SU-DHL-6 (cell line): ENCODE measurements around the gene ALG8.

Source experiments
- H2AFZ ChIP-seq: fragments of 200-600 bp; sonication (generic); 2 replicates; pipeline ENCODE4 v1.6.1; 2014; ENCODE audit warnings: low read depth, mild to moderate bottlenecking, moderate library complexity, mixed read lengths, antibody characterized with exemption, low read length; ENCODE audit not compliant: severe bottlenecking
- H3F3A ChIP-seq: fragments of 200-600 bp; shearing (Covaris generic); 2 replicates; pipeline ENCODE4 v1.6.0; 2016; ENCODE audit warnings: antibody characterized with exemption, mild to moderate bottlenecking; ENCODE audit not compliant: insufficient read depth
- H3K27ac ChIP-seq: fragments of 200-600 bp; sonication (generic); 2 replicates; pipeline ENCODE4 v1.5.1; 2016; ENCODE audit warnings: low read depth, mild to moderate bottlenecking, low read length, moderate library complexity, mixed read lengths
- H3K27me3 ChIP-seq: fragments of 200-600 bp; sonication (generic), shearing (Covaris generic); 2 replicates; pipeline ENCODE4 v1.6.0; 2014; ENCODE audit warnings: mild to moderate bottlenecking, low read length
- H3K36me3 ChIP-seq: fragments of 200-600 bp; sonication (generic); 2 replicates; pipeline ENCODE4 v1.6.1; 2014; ENCODE audit warnings: mild to moderate bottlenecking, low read length, mixed read lengths
- H3K4me2 ChIP-seq: fragments of 300-600, 200-600 bp; shearing (Covaris generic), sonication (generic); 2 replicates; pipeline ENCODE4 v1.6.0; 2014; ENCODE audit warnings: low read length, low read depth, mild to moderate bottlenecking; ENCODE audit not compliant: poor library complexity, severe bottlenecking
- H3K4me3 ChIP-seq: fragments of 200-600 bp; sonication (generic); 2 replicates; pipeline ENCODE4 v1.5.1; 2014; ENCODE audit warnings: antibody characterized with exemption, low read length, mild to moderate bottlenecking, mixed read lengths; ENCODE audit not compliant: insufficient read depth, poor library complexity, severe bottlenecking
- H3K79me2 ChIP-seq: fragments of 200-600 bp; sonication (generic); 2 replicates; pipeline ENCODE4 v1.6.1; 2014; ENCODE audit warnings: mild to moderate bottlenecking, low read length, moderate library complexity; ENCODE audit not compliant: insufficient read depth
- H3K9ac ChIP-seq: fragments of 200-600 bp; sonication (generic); 2 replicates; pipeline ENCODE4 v1.7.0; 2014; ENCODE audit warnings: mild to moderate bottlenecking, low read length
- H3K9me2 ChIP-seq: fragments of 200-600 bp; sonication (generic); replicated peaks from 2 replicates; pipeline ENCODE4 v1.6.1; 2014; ENCODE audit warnings: low read length; ENCODE audit not compliant: insufficient read depth
- H3K9me3 ChIP-seq: fragments of 200-600 bp; sonication (generic); 2 replicates; pipeline ENCODE4 v1.6.1; 2014; ENCODE audit warnings: low read length, mixed read lengths; ENCODE audit not compliant: insufficient read depth
- H4K20me1 ChIP-seq: fragments of 200-600 bp; sonication (generic); 2 replicates; pipeline ENCODE4 v1.6.1; 2014; ENCODE audit warnings: low read depth, mild to moderate bottlenecking, antibody characterized with exemption, low read length, moderate library complexity, mixed read lengths
- CTCF ChIP-seq: fragments of 200-600 bp; sonication (generic); IDR thresholded peaks from one replicate; pipeline ENCODE4 v1.5.1; 2017; ENCODE audit warnings: antibody characterized with exemption, mild to moderate bottlenecking, low read length, moderate library complexity; ENCODE audit not compliant: insufficient read depth, poor library complexity, severe bottlenecking
- EZH2phosphoT487 ChIP-seq: fragments of 200-600 bp; sonication (generic), shearing (Covaris generic); conservative IDR thresholded peaks from 2 replicates; pipeline ENCODE4 v1.6.1; 2018; ENCODE audit warnings: mild to moderate bottlenecking, antibody characterized with exemption, low read length, moderate library complexity, mixed read lengths

Gene ALG8

GRCh38 chr11:78139422-78140391 lies at the start of gene ALG8:
ALG8 (minus strand) TSS chr11:78139626; CDS start chr11:78139588, 38 bp downstream.
- H3K79me2 ChIP-seq: peaks cover 29% of the 10 kb centered on the region
- no peaks in the 10 kb centered on the region for H3K36me3 ChIP-seq
- peak within 1 kb of the TSS; percentile 79 for H3K9ac ChIP-seq
- no peaks in the 10 kb centered on the region for H3K27me3 ChIP-seq
- no peaks in the 10 kb centered on the region for H3K9me2 ChIP-seq
- no peaks in the 10 kb centered on the region for H3K9me3 ChIP-seq
- H3F3A ChIP-seq: no peaks in the 10 kb centered on the region
- H3K27ac ChIP-seq: peak within 1 kb of the TSS; percentile 63
- TF ChIP-seq CTCF: no peak
- TF ChIP-seq EZH2phosphoT487: no peak
- peak within 1 kb of the TSS; percentile 94 for H3K4me2 ChIP-seq
- H2AFZ ChIP-seq: peak within 1 kb of the TSS; percentile 75
- H4K20me1 ChIP-seq: no peaks in the 10 kb centered on the region
- peak within 1 kb of the TSS; percentile 97 for H3K4me3 ChIP-seq

- Histone ChIP-seq H3K27ac (no peak within 1 kb of the TSS), H3K79me2 (no peaks in the 10 kb centered on the region), H3F3A (no peaks in the 10 kb centered on the region), H3K9ac (peak within 1 kb of the TSS; percentile 82), H2AFZ (peak within 1 kb of the TSS; percentile 98), H3K4me3 (peak within 1 kb of the TSS; percentile 95), H3K36me3 (no peaks in the 10 kb centered on the region), H3K9me2 (no peaks in the 10 kb centered on the region), H3K4me2 (peak within 1 kb of the TSS; percentile 78), H4K20me1 (no peaks in the 10 kb centered on the region), H3K9me3 (no peaks in the 10 kb centered on the region), H3K27me3 (no peaks in the 10 kb centered on the region)
- TF ChIP-seq EZH2phosphoT487: no peak
- TF ChIP-seq CTCF: no peak
Measured at GRCh38 chr11:78188286-78189173, 49.1 kb upstream of the ALG8 start, which contains the start of the genes KCTD21 and USP35. KCTD21 (minus strand) TSS chr11:78188626; CDS start chr11:78174554, 14,072 bp downstream. USP35 (plus strand) TSS chr11:78188919; CDS start chr11:78196246, 7,327 bp downstream.

GRCh38 chr11:78187366-78188285 lies 48.2 kb upstream of the ALG8 start:
- Histone ChIP-seq H3K9ac (peak overlapping the region; percentile 82), H3K27ac (no peak overlapping the region), H3K9me3 (no peaks in the 10 kb centered on the region), H3F3A (no peaks in the 10 kb centered on the region), H3K27me3 (no peaks in the 10 kb centered on the region), H3K4me2 (peak overlapping the region; percentile 63), H3K36me3 (no peaks in the 10 kb centered on the region), H3K4me3 (peak overlapping the region; percentile 95), H2AFZ (peak overlapping the region; percentile 63), H3K9me2 (no peaks in the 10 kb centered on the region), H4K20me1 (no peaks in the 10 kb centered on the region), H3K79me2 (no peaks in the 10 kb centered on the region)
- no peak for TF ChIP-seq CTCF
- no peak for TF ChIP-seq EZH2phosphoT487
